A673 (cell line): ENCODE results near the gene IPP. TPM values are rescaled to one million over a fixed set of nuclear protein-coding genes. Genes with fewer than 3 reads are reported as not detected.

Source experiments
- BruUV-seq: library from RNA; stranded (reverse); fragments of 400-500 nt; replicated peaks from 2 replicates; lab custom pipeline; 2021; lab: Mats Ljungman, UMichigan
- CTCF ChIA-PET: fragments of 300-600 bp; sonication (Branson Sonifier 250); formaldehyde crosslinking; loops from one replicate; lab custom pipeline; 2022; ENCODE audit warnings: antibody characterized with exemption; lab: Charles Lee
- POLR2A ChIA-PET: fragments of 300-600 bp; sonication (Branson Sonifier 250); formaldehyde crosslinking; loops from one replicate; lab custom pipeline; 2022; ENCODE audit warnings: antibody characterized with exemption; ENCODE audit not compliant: low non-redundant PET; lab: Charles Lee
- DNase-seq: peaks from one replicate; pipeline ENCODE4 v3.0.0-alpha.2; 2015; ENCODE audit warnings: low spot score
- H3K27ac ChIP-seq: fragments of 200-600 bp; sonication (generic); 2 replicates; pipeline ENCODE4 v1.5.1; 2016; ENCODE audit warnings: mixed run types, low read depth, mild to moderate bottlenecking, mixed read lengths, antibody characterized with exemption, low read length; ENCODE audit not compliant: poor library complexity, severe bottlenecking
- H3K27me3 ChIP-seq: fragments of 200-600 bp; sonication (generic); replicated peaks from 2 replicates; pipeline ENCODE4 v1.6.1; 2017; ENCODE audit warnings: mixed run types, low read depth, mild to moderate bottlenecking, mixed read lengths, antibody characterized with exemption, low read length; ENCODE audit not compliant: insufficient read depth, poor library complexity
- H3K36me3 ChIP-seq: fragments of 200-600 bp; sonication (generic); 2 replicates; pipeline ENCODE4 v1.6.1; 2016; ENCODE audit warnings: mixed run types, mild to moderate bottlenecking, mixed read lengths, antibody characterized with exemption, low read length; ENCODE audit not compliant: insufficient read depth, poor library complexity, severe bottlenecking
- H3K4me1 ChIP-seq: fragments of 200-600 bp; sonication (generic); 2 replicates; pipeline ENCODE4 v1.6.1; 2017; ENCODE audit warnings: mixed run types, mild to moderate bottlenecking, mixed read lengths, antibody characterized with exemption, low read length; ENCODE audit not compliant: insufficient read depth, poor library complexity, severe bottlenecking
- H3K4me3 ChIP-seq: fragments of 200-600 bp; sonication (generic); 2 replicates; pipeline ENCODE4 v1.5.1; 2016; ENCODE audit warnings: low read depth, mixed run types, mild to moderate bottlenecking, mixed read lengths, low read length; ENCODE audit not compliant: poor library complexity, severe bottlenecking
- H3K9me3 ChIP-seq: fragments of 200-600 bp; sonication (generic); 2 replicates; pipeline ENCODE4 v1.6.1; 2016; ENCODE audit warnings: mixed run types, low read depth, mild to moderate bottlenecking, mixed read lengths, antibody characterized with exemption, low read length; ENCODE audit not compliant: poor library complexity, severe bottlenecking
- EZH2 ChIP-seq: fragments of 200-600 bp; sonication (generic); IDR thresholded peaks from 2 replicates; pipeline ENCODE4 v1.6.1; 2017; ENCODE audit warnings: borderline replicate concordance, low read depth, mild to moderate bottlenecking, mixed read lengths, antibody characterized with exemption, low read length; ENCODE audit not compliant: poor library complexity, severe bottlenecking
- intact Hi-C: fragments of 100-400 bp; cut with micrococcal nuclease; formaldehyde crosslinking; loops from one replicate; pipeline ENCODE4 v1.10.0; 2022; ENCODE audit not compliant: unreplicated experiment
- total RNA-seq: library from RNA; stranded (reverse); gene quantifications from 2 replicates; pipeline ENCODE4 v1.2.3, GENCODE V29; 2021
- TF ChIP-seq, protein P1 (sequence below): fragments of 300-800, 200-600 bp; sonication (generic); conservative IDR thresholded peaks from 2 replicates; pipeline ENCODE4 v1.5.1; 2017; ENCODE audit warnings: low read depth, mild to moderate bottlenecking, antibody characterized with exemption, low read length, moderate library complexity, mixed read lengths

IPP gene
- total RNA-seq, 1 experiment from 2014 or later = 15.7 TPM

DNA sequence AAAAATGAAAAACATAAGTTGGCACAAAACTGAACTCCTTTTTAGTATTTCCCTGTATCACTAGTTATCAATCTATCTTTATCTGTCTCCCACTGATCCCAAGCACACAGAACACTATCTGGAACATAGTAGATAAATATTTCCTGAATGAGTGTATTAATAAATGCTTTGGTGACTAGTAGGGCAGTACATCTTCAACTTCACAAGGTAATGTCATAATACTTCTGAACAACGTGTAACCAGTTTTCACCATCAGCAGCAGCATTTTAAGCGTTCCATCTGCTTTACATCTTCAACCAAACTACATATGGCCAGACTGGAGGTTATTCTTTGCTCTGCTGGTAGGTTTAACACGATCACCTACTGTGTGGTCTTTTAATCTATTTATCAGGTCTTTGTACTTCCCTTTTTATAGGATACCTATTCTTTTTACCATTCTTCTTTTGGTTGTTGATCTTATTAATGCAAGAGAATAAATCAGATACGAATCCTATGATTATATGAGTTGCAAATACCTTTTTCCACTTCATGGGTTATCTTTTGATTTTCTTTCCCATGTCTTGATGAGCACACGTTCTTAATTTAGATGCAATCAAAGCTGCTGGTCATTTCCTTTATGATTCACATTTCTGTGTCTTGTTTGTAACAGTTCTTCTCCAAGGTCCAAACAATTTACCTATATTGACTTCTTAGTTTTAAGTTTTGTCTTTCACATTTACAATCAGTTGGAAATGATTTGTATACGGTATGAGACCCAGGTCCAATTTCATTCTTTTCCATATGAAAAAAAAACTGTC, 80.4 kb downstream of the IPP start:
- H3K4me3 ChIP-seq = no peak overlapping the region
- ChIA-PET POLR2A (no interaction called here), CTCF (interaction anchor here (0.5 kb wide), 1 partner anchor 85 kb away, joined by 4 read pairs; no protein-coding TSS in a partner anchor)
- TF ChIP-seq, protein P1, sequence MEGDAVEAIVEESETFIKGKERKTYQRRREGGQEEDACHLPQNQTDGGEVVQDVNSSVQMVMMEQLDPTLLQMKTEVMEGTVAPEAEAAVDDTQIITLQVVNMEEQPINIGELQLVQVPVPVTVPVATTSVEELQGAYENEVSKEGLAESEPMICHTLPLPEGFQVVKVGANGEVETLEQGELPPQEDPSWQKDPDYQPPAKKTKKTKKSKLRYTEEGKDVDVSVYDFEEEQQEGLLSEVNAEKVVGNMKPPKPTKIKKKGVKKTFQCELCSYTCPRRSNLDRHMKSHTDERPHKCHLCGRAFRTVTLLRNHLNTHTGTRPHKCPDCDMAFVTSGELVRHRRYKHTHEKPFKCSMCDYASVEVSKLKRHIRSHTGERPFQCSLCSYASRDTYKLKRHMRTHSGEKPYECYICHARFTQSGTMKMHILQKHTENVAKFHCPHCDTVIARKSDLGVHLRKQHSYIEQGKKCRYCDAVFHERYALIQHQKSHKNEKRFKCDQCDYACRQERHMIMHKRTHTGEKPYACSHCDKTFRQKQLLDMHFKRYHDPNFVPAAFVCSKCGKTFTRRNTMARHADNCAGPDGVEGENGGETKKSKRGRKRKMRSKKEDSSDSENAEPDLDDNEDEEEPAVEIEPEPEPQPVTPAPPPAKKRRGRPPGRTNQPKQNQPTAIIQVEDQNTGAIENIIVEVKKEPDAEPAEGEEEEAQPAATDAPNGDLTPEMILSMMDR = no peak
- TF ChIP-seq EZH2 = no peak
- no peaks in the 10 kb centered on the region for H3K36me3 ChIP-seq
- no peak overlapping the region for H3K27ac ChIP-seq
- no peak for DNase-seq
- no TSS peak for BruUV-seq
- no peaks in the 10 kb centered on the region for H3K9me3 ChIP-seq
- no peaks in the 10 kb centered on the region for H3K4me1 ChIP-seq
- H3K27me3 ChIP-seq = no peaks in the 10 kb centered on the region
- intact Hi-C loops = no loop called here

GRCh38 chr1:45669379-45669778, 81.1 kb downstream of the IPP start:
- no peak for DNase-seq
- TF ChIP-seq EZH2 = no peak
- TF ChIP-seq, protein P1 = no peak
- no peaks in the 10 kb centered on the region for H3K36me3 ChIP-seq
- no peak overlapping the region for H3K27ac ChIP-seq
- ChIA-PET POLR2A (no interaction called here), CTCF (interaction anchor here (0.5 kb wide), 1 partner anchor 85 kb away, joined by 4 read pairs; no protein-coding TSS in a partner anchor)
- H3K27me3 ChIP-seq = no peaks in the 10 kb centered on the region
- no peak overlapping the region for H3K4me3 ChIP-seq
- intact Hi-C loops = no loop called here
- no TSS peak for BruUV-seq
- no peaks in the 10 kb centered on the region for H3K9me3 ChIP-seq
- no peaks in the 10 kb centered on the region for H3K4me1 ChIP-seq

DNA sequence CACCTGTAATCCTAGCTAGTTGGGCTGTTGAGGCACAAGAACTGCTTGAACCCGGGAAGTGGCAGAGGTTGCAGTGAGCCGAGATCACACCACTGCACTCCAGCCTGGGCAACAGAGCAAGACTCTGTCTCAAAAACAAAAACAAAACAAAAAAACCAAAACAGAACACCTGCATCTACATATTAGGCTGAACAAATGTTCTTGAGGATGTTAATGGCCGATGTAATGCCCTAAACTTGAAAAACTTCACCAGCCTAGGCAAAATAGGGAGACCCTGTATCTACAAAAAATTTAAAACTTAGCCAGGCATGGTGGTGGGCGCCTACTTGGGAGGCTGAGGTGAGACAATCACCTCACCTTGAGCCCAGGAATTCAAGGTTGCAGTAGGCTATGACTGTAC, 81.9 kb downstream of the IPP start:
- POLR2A ChIA-PET = no interaction called here
- TF ChIP-seq, protein P1 = no peak
- TF ChIP-seq EZH2 = no peak
- no peaks in the 10 kb centered on the region for H3K4me1 ChIP-seq
- intact Hi-C loops = no loop called here
- H3K27ac ChIP-seq = no peak overlapping the region
- no TSS peak for BruUV-seq
- H3K36me3 ChIP-seq = no peaks in the 10 kb centered on the region
- H3K9me3 ChIP-seq = no peaks in the 10 kb centered on the region
- H3K27me3 ChIP-seq = no peaks in the 10 kb centered on the region
- CTCF ChIA-PET = no interaction called here
- no peak for DNase-seq
- H3K4me3 ChIP-seq = no peak overlapping the region
